Measurements from ENCODE around the gene NLK. TPM values are rescaled to one million over a fixed set of nuclear protein-coding genes. Genes with fewer than 3 reads are reported as not detected.

Gene NLK
- total RNA-seq, 1 donor from 2014 or later, result 17.5 TPM

DNA sequence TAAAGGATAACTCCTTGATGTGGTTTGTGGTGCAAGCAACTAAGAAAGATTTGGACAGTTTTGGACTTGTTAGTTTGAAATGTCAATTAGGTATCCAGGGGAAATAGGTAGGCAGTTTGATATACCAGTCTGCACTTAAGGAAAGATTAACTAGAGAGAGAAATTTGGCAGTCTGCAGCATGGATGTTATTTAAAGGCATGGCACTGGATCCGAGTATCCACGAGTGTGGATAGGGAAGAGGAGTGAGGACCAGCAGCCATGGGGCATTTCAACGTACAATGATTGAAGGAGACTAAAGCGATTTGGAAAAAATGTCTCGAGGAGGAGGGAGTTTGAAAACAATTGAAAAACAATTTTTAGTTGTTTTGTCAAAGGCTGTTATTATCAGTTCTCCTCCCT, 117.4 kb downstream of the NLK start:
- no peak overlapping the region for H3K4me3 Mint-ChIP-seq (ENCODE audit: unreplicated experiment)
- DNase-seq (ENCODE audit: extremely low spot score, unreplicated experiment), result no peak
- H3K4me1 Mint-ChIP-seq (ENCODE audit: unreplicated experiment), result no peaks in the 10 kb centered on the region
- H3K27ac Mint-ChIP-seq (ENCODE audit: unreplicated experiment), result no peak overlapping the region
- H3K27me3 Mint-ChIP-seq (ENCODE audit: unreplicated experiment), result no peaks in the 10 kb centered on the region
- H3K36me3 Mint-ChIP-seq (ENCODE audit: unreplicated experiment), result peaks cover 4% of the 10 kb centered on the region
- H3K9me3 Mint-ChIP-seq (ENCODE audit: unreplicated experiment), result no peaks in the 10 kb centered on the region
- TF ChIP-seq, protein P1, sequence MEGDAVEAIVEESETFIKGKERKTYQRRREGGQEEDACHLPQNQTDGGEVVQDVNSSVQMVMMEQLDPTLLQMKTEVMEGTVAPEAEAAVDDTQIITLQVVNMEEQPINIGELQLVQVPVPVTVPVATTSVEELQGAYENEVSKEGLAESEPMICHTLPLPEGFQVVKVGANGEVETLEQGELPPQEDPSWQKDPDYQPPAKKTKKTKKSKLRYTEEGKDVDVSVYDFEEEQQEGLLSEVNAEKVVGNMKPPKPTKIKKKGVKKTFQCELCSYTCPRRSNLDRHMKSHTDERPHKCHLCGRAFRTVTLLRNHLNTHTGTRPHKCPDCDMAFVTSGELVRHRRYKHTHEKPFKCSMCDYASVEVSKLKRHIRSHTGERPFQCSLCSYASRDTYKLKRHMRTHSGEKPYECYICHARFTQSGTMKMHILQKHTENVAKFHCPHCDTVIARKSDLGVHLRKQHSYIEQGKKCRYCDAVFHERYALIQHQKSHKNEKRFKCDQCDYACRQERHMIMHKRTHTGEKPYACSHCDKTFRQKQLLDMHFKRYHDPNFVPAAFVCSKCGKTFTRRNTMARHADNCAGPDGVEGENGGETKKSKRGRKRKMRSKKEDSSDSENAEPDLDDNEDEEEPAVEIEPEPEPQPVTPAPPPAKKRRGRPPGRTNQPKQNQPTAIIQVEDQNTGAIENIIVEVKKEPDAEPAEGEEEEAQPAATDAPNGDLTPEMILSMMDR (IDR thresholded peaks at IDR 0.05), result no peak

DNA sequence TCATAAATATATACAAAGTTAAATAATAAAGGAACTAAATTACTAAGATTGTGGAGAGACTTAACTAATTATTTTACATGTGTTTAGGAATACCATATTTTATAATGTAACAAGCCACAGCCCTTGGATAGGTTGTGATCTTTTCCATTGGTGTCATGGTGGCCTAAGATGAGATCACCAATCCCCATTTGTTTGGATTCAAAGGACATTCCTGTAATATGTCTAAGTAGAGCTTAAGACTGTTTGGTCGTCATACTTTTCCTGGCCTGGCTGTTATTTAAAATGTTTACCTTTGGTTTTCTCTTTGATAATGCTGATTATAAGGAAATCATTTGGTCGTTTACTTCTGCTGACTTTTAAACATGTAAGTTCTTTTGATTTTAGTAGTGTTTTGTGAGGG, 118.1 kb downstream of the NLK start:
- H3K4me1 Mint-ChIP-seq (ENCODE audit: unreplicated experiment), result no peaks in the 10 kb centered on the region
- no peaks in the 10 kb centered on the region for H3K9me3 Mint-ChIP-seq (ENCODE audit: unreplicated experiment)
- DNase-seq (ENCODE audit: extremely low spot score, unreplicated experiment), result no peak
- TF ChIP-seq, protein P1 (IDR thresholded peaks at IDR 0.05), result no peak
- H3K36me3 Mint-ChIP-seq (ENCODE audit: unreplicated experiment), result peaks cover 9% of the 10 kb centered on the region
- no peak overlapping the region for H3K27ac Mint-ChIP-seq (ENCODE audit: unreplicated experiment)
- no peak overlapping the region for H3K4me3 Mint-ChIP-seq (ENCODE audit: unreplicated experiment)
- no peaks in the 10 kb centered on the region for H3K27me3 Mint-ChIP-seq (ENCODE audit: unreplicated experiment)

DNA sequence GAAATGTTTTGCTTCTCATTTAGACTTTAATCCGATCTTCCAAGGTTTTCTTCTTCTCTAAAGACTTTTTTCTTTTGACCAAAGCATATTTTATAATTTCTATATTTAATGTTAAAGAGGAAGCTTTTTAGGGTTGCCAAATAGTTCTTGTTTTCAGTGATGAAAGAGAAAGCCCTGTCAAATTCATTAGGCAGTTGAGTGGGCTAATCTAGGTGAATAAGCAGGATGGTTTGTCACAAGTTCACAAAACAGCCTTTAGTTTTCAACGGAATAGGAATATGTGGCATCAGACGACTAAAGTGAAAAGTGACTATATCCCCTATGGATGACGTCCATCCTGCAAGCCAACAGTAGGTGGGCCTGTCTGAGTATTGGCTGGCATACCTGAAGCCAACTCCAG, 118.8 kb downstream of the NLK start:
- TF ChIP-seq, protein P1 (IDR thresholded peaks at IDR 0.05), result no peak
- Mint-ChIP-seq H3K36me3 (ENCODE audit: unreplicated experiment) (peaks cover 9% of the 10 kb centered on the region), H3K27ac (ENCODE audit: unreplicated experiment) (no peak overlapping the region), H3K27me3 (ENCODE audit: unreplicated experiment) (no peaks in the 10 kb centered on the region), H3K4me3 (ENCODE audit: unreplicated experiment) (no peak overlapping the region), H3K9me3 (ENCODE audit: unreplicated experiment) (no peaks in the 10 kb centered on the region), H3K4me1 (ENCODE audit: unreplicated experiment) (peaks cover 2% of the 10 kb centered on the region)
- DNase-seq (ENCODE audit: extremely low spot score, unreplicated experiment), result no peak

DNA sequence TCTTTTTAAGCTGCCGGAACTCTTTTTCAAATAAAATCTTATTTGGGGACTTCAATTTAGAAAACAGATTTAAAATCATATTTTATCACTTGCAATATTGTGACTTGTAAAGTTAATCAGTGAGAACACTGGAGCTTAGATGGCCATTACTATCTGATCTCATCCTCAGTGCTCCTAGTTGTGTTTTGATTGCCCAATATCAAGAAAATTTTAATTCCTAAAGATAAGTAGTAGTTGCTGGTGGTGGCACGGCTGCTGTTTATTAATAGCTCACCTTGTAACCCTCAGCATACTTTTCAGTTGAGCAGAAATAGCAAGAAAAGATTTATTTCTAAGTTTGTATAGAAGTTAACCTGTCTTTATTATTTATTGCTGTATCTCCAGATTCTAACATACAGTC, 124.0 kb downstream of the NLK start:
- Mint-ChIP-seq H3K9me3 (ENCODE audit: unreplicated experiment) (no peaks in the 10 kb centered on the region), H3K4me3 (ENCODE audit: unreplicated experiment) (no peak overlapping the region), H3K27me3 (ENCODE audit: unreplicated experiment) (no peaks in the 10 kb centered on the region), H3K27ac (ENCODE audit: unreplicated experiment) (no peak overlapping the region), H3K4me1 (ENCODE audit: unreplicated experiment) (peaks cover 25% of the 10 kb centered on the region), H3K36me3 (ENCODE audit: unreplicated experiment) (peaks cover 20% of the 10 kb centered on the region)
- TF ChIP-seq, protein P1 (IDR thresholded peaks at IDR 0.05), result no peak
- no peak for DNase-seq (ENCODE audit: extremely low spot score, unreplicated experiment)

DNA sequence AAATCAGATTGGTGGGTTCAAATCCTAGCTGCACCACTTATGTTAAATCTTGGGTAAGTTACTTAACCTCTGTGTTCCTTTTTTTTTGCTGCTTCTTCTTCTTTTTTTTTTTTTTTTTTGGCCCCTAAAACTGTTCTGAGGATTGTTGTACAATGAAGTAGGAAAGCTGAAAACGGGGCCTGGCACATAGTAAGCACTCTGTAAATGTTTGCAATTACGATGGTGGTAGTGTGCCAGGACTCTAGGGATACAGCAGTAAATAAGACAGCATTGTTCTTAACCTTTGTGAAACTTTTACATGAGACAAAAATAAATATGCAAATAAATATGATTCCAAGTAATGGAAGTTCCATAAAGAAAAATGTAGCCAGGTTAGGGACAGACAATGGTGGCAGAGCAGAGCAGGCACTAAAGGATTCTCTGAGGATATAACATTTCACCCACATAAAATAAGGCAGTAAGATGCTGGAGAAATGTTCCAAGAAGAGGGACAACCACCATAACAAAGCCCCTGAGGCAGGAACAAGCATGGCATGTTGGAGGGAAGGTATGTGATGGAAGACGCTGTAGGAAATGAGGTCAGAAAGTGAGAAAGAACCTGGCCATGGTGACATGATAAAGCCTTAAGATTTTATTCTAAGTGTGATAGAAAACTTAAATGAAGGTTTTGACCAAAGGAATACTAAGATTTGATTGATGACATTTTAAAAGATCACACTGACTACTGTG, 127.3 kb downstream of the NLK start:
- peaks cover 49% of the 10 kb centered on the region for H3K4me1 Mint-ChIP-seq (ENCODE audit: unreplicated experiment)
- peak overlapping the region; percentile 24 for H3K27ac Mint-ChIP-seq (ENCODE audit: unreplicated experiment)
- H3K27me3 Mint-ChIP-seq (ENCODE audit: unreplicated experiment), result no peaks in the 10 kb centered on the region
- TF ChIP-seq, protein P1 (IDR thresholded peaks at IDR 0.05), result no peak
- no peak overlapping the region for H3K4me3 Mint-ChIP-seq (ENCODE audit: unreplicated experiment)
- no peaks in the 10 kb centered on the region for H3K9me3 Mint-ChIP-seq (ENCODE audit: unreplicated experiment)
- peaks cover 34% of the 10 kb centered on the region for H3K36me3 Mint-ChIP-seq (ENCODE audit: unreplicated experiment)
- no peak for DNase-seq (ENCODE audit: extremely low spot score, unreplicated experiment)
